HepG2 (cell line): ENCODE measurements around the gene C22orf15. TPM values are rescaled to one million over a fixed set of nuclear protein-coding genes. Genes with fewer than 3 reads are reported as not detected.

Experiments used
- CREM ChIP-seq, 2 experiments: sonication (generic) in 1 of 2; formaldehyde crosslinking in 1 of 2; IDR thresholded peaks; 2 replicates each; pipeline versions ENCODE4 v1.4.0 to v1.6.1; 2016 to 2020; ENCODE audit warnings: antibody characterized with exemption in 1 of 2, mild to moderate bottlenecking in 1 of 2, missing genetic modification reagents in 1 of 2
- MAFG ChIP-seq: sonication (generic); formaldehyde crosslinking; IDR thresholded peaks from 2 replicates; pipeline ENCODE4 v1.5.1; 2020; ENCODE audit warnings: mild to moderate bottlenecking, missing genetic modification reagents
- MAFK ChIP-seq, 2 experiments: IDR thresholded peaks in 1 of 2; conservative IDR thresholded peaks in 1 of 2; 2 replicates each; pipeline ENCODE4 v1.6.1; 2011; ENCODE audit warnings: improper control_type of control experiment in 2 of 2, low read length in 2 of 2
- NFE2L2 ChIP-seq: fragments of 150-350 bp; IDR thresholded peaks from 2 replicates; pipeline ENCODE4 v1.6.1; 2014; ENCODE audit warnings: low read length
- SALL2 ChIP-seq: sonication (generic); formaldehyde crosslinking; IDR thresholded peaks from 2 replicates; pipeline ENCODE4 v1.8.1; 2023; ENCODE audit warnings: mild to moderate bottlenecking, missing genetic modification reagents, inconsistent platforms
- ZBTB37 ChIP-seq: sonication (generic); formaldehyde crosslinking; IDR thresholded peaks from 2 replicates; pipeline ENCODE4 v1.4.0; 2020; ENCODE audit warnings: mild to moderate bottlenecking, missing genetic modification reagents
- ZFP41 ChIP-seq: sonication (generic); formaldehyde crosslinking; IDR thresholded peaks from 2 replicates; pipeline ENCODE4 v1.4.0; 2020; ENCODE audit warnings: mild to moderate bottlenecking, missing genetic modification reagents, borderline replicate concordance
- ZNF33B ChIP-seq: sonication (generic); formaldehyde crosslinking; IDR thresholded peaks from 2 replicates; pipeline ENCODE4 v1.5.1; 2020; ENCODE audit warnings: mild to moderate bottlenecking, missing genetic modification reagents
- ZNF552 ChIP-seq: sonication (generic); formaldehyde crosslinking; IDR thresholded peaks from 2 replicates; pipeline ENCODE4 v1.9.0; 2022; ENCODE audit warnings: missing genetic modification reagents, mild to moderate bottlenecking, borderline replicate concordance
- ZNF556 ChIP-seq: sonication (generic); formaldehyde crosslinking; IDR thresholded peaks from 2 replicates; pipeline ENCODE4 v1.4.0; 2020; ENCODE audit warnings: mild to moderate bottlenecking, missing genetic modification reagents, borderline replicate concordance
- ZSCAN12 ChIP-seq: sonication (generic); formaldehyde crosslinking; IDR thresholded peaks from 2 replicates; pipeline ENCODE4 v1.9.0; 2021; ENCODE audit warnings: mild to moderate bottlenecking, missing genetic modification reagents
- polyA plus RNA-seq, 8 experiments: library from polyadenylated mRNA; depleted of rRNA in 3 of 8; stranded (reverse) in 7 of 8; unstranded in 1 of 8; fragments of >200 nt; fragmentation: Illumina TruSeq in 4 of 8; extraction: Trizol in 4 of 8; gene quantifications; 2 replicates each; pipeline versions ENCODE4 v1.2.1 to v1.2.3, GENCODE V29; 2011 to 2016; ENCODE audit warnings: low read depth in 4 of 8, missing spikeins in 1 of 8, mixed read lengths in 1 of 8; ENCODE audit not compliant: insufficient read depth in 1 of 8
- total RNA-seq, 5 experiments: library from RNA; depleted of rRNA; stranded (reverse); fragments of >200 nt; fragmentation: Illumina TruSeq; extraction: Trizol; gene quantifications; 2 replicates each; pipeline ENCODE4 v1.2.3, GENCODE V29; 2016; ENCODE audit warnings: low read depth in 1 of 5
- TF ChIP-seq, protein P1 (sequence below): sonication (generic); formaldehyde crosslinking; conservative IDR thresholded peaks from 2 replicates; pipeline ENCODE4 v1.4.0; 2020; ENCODE audit warnings: mild to moderate bottlenecking, missing genetic modification reagents, moderate library complexity
- TF ChIP-seq, protein P2 (sequence below): sonication (generic); formaldehyde crosslinking; IDR thresholded peaks from 2 replicates; pipeline ENCODE4 v1.4.0; 2020; ENCODE audit warnings: missing genetic modification reagents
- TF ChIP-seq, protein P3 (sequence below): IDR thresholded peaks from 2 replicates; pipeline ENCODE4 v1.6.1; 2016; ENCODE audit warnings: missing genetic modification reagents, missing compliant biosample characterization
- TF ChIP-seq, protein P4 (sequence below): sonication (generic); formaldehyde crosslinking; IDR thresholded peaks from 2 replicates; pipeline ENCODE4 v1.4.0; 2020; ENCODE audit warnings: missing genetic modification reagents

Gene C22orf15
- total and polyA plus RNA-seq, 2 of the 13 experiments (the other 11 are each of a cell fraction or from before 2014, with no cell fraction given), result not detected

- no peak for TF ChIP-seq MAFK (conservative IDR thresholded peaks at IDR 0.05 in 1 of 2, IDR thresholded peaks at IDR 0.05 in 1 of 2; ENCODE audit: low read length in 2 of 2)
- peak; percentile 66; the same call in 1 of the 2 replicates for TF ChIP-seq ZBTB37
- TF ChIP-seq, protein P1, sequence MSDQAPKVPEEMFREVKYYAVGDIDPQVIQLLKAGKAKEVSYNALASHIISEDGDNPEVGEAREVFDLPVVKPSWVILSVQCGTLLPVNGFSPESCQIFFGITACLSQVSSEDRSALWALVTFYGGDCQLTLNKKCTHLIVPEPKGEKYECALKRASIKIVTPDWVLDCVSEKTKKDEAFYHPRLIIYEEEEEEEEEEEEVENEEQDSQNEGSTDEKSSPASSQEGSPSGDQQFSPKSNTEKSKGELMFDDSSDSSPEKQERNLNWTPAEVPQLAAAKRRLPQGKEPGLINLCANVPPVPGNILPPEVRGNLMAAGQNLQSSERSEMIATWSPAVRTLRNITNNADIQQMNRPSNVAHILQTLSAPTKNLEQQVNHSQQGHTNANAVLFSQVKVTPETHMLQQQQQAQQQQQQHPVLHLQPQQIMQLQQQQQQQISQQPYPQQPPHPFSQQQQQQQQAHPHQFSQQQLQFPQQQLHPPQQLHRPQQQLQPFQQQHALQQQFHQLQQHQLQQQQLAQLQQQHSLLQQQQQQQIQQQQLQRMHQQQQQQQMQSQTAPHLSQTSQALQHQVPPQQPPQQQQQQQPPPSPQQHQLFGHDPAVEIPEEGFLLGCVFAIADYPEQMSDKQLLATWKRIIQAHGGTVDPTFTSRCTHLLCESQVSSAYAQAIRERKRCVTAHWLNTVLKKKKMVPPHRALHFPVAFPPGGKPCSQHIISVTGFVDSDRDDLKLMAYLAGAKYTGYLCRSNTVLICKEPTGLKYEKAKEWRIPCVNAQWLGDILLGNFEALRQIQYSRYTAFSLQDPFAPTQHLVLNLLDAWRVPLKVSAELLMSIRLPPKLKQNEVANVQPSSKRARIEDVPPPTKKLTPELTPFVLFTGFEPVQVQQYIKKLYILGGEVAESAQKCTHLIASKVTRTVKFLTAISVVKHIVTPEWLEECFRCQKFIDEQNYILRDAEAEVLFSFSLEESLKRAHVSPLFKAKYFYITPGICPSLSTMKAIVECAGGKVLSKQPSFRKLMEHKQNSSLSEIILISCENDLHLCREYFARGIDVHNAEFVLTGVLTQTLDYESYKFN (CRISPR knock-in tag), result peak; percentile 46; the same call in 1 of the 2 replicates
- no peak for TF ChIP-seq ZSCAN12 (CRISPR knock-in tag)
- TF ChIP-seq, protein P2, sequence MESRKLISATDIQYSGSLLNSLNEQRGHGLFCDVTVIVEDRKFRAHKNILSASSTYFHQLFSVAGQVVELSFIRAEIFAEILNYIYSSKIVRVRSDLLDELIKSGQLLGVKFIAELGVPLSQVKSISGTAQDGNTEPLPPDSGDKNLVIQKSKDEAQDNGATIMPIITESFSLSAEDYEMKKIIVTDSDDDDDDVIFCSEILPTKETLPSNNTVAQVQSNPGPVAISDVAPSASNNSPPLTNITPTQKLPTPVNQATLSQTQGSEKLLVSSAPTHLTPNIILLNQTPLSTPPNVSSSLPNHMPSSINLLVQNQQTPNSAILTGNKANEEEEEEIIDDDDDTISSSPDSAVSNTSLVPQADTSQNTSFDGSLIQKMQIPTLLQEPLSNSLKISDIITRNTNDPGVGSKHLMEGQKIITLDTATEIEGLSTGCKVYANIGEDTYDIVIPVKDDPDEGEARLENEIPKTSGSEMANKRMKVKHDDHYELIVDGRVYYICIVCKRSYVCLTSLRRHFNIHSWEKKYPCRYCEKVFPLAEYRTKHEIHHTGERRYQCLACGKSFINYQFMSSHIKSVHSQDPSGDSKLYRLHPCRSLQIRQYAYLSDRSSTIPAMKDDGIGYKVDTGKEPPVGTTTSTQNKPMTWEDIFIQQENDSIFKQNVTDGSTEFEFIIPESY, result peak; percentile 1; the same call in 1 of the 2 replicates
- TF ChIP-seq, protein P3, sequence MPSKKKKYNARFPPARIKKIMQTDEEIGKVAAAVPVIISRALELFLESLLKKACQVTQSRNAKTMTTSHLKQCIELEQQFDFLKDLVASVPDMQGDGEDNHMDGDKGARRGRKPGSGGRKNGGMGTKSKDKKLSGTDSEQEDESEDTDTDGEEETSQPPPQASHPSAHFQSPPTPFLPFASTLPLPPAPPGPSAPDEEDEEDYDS (CRISPR knock-in tag), result peak; percentile 85
- TF ChIP-seq, protein P4, sequence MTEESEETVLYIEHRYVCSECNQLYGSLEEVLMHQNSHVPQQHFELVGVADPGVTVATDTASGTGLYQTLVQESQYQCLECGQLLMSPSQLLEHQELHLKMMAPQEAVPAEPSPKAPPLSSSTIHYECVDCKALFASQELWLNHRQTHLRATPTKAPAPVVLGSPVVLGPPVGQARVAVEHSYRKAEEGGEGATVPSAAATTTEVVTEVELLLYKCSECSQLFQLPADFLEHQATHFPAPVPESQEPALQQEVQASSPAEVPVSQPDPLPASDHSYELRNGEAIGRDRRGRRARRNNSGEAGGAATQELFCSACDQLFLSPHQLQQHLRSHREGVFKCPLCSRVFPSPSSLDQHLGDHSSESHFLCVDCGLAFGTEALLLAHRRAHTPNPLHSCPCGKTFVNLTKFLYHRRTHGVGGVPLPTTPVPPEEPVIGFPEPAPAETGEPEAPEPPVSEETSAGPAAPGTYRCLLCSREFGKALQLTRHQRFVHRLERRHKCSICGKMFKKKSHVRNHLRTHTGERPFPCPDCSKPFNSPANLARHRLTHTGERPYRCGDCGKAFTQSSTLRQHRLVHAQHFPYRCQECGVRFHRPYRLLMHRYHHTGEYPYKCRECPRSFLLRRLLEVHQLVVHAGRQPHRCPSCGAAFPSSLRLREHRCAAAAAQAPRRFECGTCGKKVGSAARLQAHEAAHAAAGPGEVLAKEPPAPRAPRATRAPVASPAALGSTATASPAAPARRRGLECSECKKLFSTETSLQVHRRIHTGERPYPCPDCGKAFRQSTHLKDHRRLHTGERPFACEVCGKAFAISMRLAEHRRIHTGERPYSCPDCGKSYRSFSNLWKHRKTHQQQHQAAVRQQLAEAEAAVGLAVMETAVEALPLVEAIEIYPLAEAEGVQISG (CRISPR knock-in tag), result peak; percentile 98
- TF ChIP-seq SALL2 (CRISPR knock-in tag), result 0 out of 2 replicates have a peak, but pooled peaks have one; percentile 89
- peak; percentile 74; the same call in 1 of the 2 replicates for TF ChIP-seq ZNF556 (CRISPR knock-in tag)
- TF ChIP-seq ZNF33B (CRISPR knock-in tag), result 0 out of 2 replicates have a peak, but pooled peaks have one; percentile 71
- no peak for TF ChIP-seq MAFG (CRISPR knock-in tag)
- TF ChIP-seq ZNF552 (CRISPR knock-in tag), result 0 out of 2 replicates have a peak, but pooled peaks have one; percentile 35
- TF ChIP-seq ZFP41 (CRISPR knock-in tag), result no peak
- peak; percentile 95 for TF ChIP-seq CREM (IDR thresholded peaks at IDR 0.05)
- peak; percentile 70; the same call in 1 of the 2 replicates for TF ChIP-seq CREM (CRISPR knock-in tag; IDR thresholded peaks at IDR 0.05)
- TF ChIP-seq NFE2L2, result no peak
Measured at GRCh38 chr22:23716811-23717801, 45.7 kb upstream of the C22orf15 start (continued).
